Inferior parietal cortex (tissue), 1 donor: Measurements from ENCODE around the gene MATN1.

Source experiments
- DNase-seq: peaks from one replicate; pipeline ENCODE4 v3.0.0-alpha.2; 2016; ENCODE audit errors: extremely low spot score

Gene MATN1

DNA sequence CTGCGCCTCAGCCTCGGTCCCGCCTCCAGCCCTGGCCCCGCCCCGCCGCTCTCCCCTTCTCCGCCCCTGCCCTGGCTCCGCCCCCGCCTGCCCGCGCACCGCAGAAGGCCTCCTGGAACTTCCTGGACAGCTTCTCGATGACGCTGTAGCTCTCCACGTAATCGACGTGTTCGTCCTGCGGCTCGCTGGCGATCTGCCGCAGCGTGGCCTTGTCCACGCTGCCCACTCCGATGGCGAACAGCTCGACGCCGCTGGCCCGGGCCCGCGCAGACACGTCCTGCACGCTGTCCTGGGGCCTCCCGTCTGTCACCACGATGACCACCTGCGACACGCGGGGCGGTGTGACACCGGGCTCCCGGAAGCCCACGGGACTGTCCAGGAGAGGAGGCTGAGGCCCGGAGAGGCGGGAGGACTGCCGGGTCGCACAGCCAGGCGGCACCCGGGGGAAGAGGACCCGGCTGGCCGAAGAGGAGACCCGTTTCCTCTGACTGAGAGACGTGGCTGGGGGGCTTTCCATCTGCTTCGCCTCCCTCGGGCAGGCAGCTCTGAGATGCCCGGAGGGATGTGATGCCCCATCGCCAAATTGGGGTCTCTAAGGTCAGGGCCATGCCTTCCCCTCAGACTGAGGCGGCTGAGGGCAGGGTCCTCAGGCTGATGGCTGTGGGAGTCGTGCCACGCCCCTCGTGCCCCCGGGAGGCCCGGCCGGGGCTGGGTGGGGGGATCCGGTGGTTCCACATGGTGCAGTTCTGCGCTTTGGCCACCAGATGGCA lies 4.6 kb downstream of the MATN1 start:
- DNase-seq = peak; percentile 89

GRCh38 chr1:30718091-30718635 lies 5.2 kb downstream of the MATN1 start:
- DNase-seq = peak; percentile 93

- no peak for DNase-seq
Observed at GRCh38 chr1:30716646-30717045, 6.7 kb downstream of the MATN1 start.

DNA sequence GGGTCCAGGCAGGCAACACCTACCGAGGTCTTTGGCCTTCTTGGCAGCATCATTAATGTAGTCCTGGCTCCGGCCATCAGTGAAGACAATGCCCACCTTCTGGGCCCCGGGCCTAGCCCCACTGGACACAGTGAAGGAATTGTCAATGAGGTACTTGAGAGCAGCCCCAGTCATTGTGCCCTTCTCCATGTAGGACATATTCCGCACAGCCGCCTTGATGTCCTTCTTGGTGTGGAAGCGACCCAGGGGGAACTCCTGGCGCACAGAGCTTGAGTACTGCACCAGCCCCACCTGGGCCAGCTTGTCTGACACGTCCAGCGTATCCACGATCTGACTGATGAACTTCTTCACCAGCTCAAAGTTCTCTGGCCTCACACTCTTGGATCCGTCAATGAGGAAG lies 7.5 kb downstream of the MATN1 start:
- DNase-seq = no peak

GRCh38 chr1:30715216-30715615 lies 8.2 kb downstream of the MATN1 start:
- no peak for DNase-seq

- no peak for DNase-seq
Observed at GRCh38 chr1:30714536-30715090, 8.8 kb downstream of the MATN1 start.

- no peak for DNase-seq
Observed at GRCh38 chr1:30714025-30714424, 9.4 kb downstream of the MATN1 start.

GRCh38 chr1:30713311-30713710 lies 10.1 kb downstream of the MATN1 start:
- no peak for DNase-seq

- DNase-seq = no peak
Observed at GRCh38 chr1:30712583-30712982, 10.8 kb downstream of the MATN1 start.

GRCh38 chr1:30710407-30710806 lies 13.0 kb downstream of the MATN1 start:
- no peak for DNase-seq

- DNase-seq = no peak
Observed at GRCh38 chr1:30708361-30708728, 15.0 kb downstream of the MATN1 start.

GRCh38 chr1:30707412-30708360 lies 15.7 kb downstream of the MATN1 start:
- peak; percentile 87 for DNase-seq

- DNase-seq = peak; percentile 29
Observed at GRCh38 chr1:30706528-30706927, 16.9 kb downstream of the MATN1 start.

DNA sequence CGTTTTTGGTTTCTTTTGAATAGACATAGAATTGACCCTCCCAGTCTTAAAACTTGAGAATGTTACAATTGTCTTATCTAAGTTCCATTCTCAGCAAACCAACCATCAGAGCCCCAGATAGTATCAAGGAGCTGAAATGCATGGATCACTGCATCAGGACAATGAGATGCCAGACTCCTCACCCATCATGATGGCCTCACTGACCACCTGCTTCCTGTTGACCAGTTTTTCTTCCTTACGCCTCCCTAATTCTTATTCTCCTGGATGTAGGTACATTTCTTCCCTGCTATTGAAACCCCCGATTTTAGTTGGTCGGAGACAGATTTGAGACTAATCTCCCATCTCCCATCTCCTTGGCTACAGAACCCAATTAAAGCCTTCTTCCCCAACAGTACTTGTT lies 17.7 kb downstream of the MATN1 start:
- no peak for DNase-seq

GRCh38 chr1:30704765-30705509 lies 18.4 kb downstream of the MATN1 start:
- DNase-seq = peak; percentile 34

DNA sequence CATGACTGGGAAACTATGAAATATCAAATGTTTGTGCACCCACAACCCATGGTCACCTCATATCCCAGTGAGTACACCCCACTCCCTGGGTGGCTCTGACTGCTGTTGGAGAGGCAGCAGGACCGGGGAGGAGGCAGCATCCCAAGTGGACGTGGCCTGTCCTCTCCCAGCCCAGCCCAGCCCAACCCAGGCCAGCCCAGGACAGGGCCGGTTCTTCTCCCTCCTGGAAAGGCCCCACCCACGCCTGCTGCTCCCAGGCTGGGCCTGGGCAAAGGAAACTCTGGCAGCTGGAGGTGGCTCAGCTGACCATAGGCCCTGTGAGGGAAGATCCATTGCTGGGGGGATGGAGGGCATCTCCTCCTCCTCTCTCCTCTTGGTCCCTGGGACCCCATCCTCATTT lies 19.1 kb downstream of the MATN1 start:
- no peak for DNase-seq

GRCh38 chr1:30702823-30703222 lies 20.6 kb downstream of the MATN1 start:
- no peak for DNase-seq

GRCh38 chr1:30701258-30701633 lies 22.1 kb downstream of the MATN1 start:
- DNase-seq = no peak

DNA sequence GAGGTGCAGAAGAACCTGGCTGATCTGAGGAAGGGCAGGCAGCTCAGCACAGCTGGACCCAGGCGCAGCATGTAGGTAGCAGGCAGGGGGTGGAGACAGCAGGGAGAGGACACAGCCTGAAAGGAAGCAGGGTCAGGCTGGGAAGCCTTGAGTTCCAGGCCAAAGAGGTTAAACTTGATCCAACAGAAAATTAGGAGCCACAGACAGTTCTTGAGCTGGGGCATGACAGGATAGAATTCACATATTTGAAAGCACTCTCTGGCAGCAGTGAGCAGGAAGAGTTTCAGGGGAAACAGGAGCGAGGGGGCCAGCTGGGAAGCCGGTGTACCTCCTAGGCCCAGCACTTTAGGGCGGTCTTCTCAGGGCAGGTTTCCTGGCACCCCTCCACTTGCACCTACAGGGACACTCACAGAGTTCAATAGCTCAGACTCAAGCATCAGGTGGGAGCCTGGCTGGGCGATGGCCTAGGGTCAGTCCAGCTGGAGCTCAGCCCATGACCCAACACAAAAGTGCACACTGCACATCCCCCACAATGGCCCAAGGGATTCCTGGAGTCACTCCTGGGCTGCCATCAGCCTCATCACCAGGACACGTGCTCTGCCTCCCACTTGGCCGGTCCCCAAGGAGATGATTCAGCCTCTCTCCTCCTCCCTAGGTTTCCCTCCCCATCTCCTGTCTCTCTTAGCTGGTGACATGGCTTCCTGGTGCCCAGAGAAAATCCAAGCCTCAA lies 22.7 kb downstream of the MATN1 start:
- no peak for DNase-seq

- DNase-seq = no peak
Observed at GRCh38 chr1:30699762-30700161, 23.6 kb downstream of the MATN1 start.

- no peak for DNase-seq
Observed at GRCh38 chr1:30698401-30698981, 24.9 kb downstream of the MATN1 start.
